D721Med (cell line): ENCODE measurements around the gene PFN4.

Experiments
- DNase-seq: peaks from one replicate; pipeline ENCODE4 v3.0.0; 2011; ENCODE audit warnings: low spot score; ENCODE audit not compliant: insufficient read length
- FAIRE-seq: peaks from 2 replicates; lab custom pipeline; 2011; peaks lifted over from hg19 to GRCh38; lab: Jason Lieb, UNC
- TF ChIP-seq, protein P1 (sequence below): IDR thresholded peaks from 2 replicates; pipeline ENCODE4 v1.5.1; 2012; ENCODE audit warnings: mild to moderate bottlenecking, control low read depth; ENCODE audit not compliant: insufficient read depth; ENCODE audit errors: missing control alignments

Gene PFN4

DNA sequence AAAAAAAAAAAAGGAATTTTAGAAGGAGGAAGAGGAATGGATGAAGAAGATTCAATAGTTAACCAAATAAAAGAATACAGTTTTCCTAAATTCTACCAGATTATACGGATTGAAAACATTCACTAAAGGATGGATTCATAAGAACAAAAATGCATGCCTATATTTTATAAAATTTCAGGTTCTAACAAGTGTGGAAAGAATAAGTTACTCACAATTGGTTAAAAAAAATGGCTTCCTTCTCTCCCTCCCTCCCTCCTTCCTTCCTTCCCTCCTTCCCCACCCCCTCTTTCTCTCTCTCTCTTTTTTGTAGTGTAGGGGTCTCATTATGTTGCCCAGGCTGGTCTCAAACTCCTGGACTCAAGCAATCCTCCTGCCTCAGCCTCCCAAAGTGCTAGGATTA lies 36.9 kb downstream of the PFN4 start:
- DNase-seq (no peak), FAIRE-seq (no peak)
- TF ChIP-seq, protein P1, sequence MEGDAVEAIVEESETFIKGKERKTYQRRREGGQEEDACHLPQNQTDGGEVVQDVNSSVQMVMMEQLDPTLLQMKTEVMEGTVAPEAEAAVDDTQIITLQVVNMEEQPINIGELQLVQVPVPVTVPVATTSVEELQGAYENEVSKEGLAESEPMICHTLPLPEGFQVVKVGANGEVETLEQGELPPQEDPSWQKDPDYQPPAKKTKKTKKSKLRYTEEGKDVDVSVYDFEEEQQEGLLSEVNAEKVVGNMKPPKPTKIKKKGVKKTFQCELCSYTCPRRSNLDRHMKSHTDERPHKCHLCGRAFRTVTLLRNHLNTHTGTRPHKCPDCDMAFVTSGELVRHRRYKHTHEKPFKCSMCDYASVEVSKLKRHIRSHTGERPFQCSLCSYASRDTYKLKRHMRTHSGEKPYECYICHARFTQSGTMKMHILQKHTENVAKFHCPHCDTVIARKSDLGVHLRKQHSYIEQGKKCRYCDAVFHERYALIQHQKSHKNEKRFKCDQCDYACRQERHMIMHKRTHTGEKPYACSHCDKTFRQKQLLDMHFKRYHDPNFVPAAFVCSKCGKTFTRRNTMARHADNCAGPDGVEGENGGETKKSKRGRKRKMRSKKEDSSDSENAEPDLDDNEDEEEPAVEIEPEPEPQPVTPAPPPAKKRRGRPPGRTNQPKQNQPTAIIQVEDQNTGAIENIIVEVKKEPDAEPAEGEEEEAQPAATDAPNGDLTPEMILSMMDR = no peak

DNA sequence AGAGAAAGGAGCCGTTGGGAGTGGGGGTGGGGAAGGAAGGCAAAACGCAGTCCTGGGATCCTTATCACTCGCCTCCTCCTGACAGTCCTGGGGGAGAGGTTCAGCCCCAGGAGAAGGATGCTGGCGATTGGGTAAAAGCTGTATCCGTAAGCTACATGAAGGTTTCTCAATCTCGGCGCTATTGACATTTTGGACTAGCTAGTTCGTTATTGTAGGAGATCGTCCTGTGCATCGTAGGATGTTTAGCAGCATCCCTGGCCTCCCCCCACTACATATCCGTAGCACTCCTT lies 38.0 kb downstream of the PFN4 start:
- no peak for DNase-seq
- TF ChIP-seq, protein P1 = no peak
- FAIRE-seq = no peak

DNA sequence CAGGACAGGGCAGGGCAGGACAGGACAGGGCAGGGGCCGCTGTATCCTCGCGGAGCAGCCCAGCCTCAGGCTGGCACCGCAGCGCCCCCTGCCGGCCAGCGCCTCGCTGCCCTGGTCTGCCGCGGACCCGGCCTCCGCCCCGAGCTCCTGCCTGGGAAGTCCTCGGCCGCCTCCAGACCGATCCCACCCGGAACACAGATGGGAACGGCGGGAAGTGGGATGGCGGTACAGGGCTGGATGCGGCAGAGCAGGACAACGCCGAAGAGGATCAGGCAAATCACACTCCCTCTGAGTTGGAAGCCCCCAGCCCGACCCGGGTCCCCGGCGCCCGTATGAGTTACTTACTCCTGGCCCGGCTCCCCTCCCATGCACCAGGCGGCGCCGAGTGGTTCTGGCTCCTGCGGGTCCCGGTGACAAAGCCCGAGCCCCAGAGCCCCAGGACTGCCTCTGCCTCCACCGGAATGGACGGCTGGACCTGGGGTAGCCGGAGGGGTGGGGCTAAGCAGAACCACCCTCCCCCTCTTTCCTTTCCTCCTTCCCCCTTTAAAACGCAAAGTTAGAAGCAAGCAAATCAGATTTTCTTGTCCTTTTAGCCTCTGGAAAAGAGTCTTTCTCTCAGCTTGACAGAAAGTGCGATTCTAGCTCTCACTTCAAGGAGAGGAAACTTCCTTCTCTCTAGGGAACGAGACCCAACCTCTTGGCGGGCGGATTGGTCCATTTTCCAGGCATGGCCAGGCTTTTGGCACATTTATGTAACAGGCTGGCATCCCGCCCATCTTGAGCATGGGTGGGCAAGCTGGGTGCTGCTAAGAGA lies 38.5 kb downstream of the PFN4 start, which contains the start of gene TP53I3:
Gene TP53I3 (minus strand): TSS at position 449 of the 814 bp plus-strand sequence. CDS start 508 bp downstream, outside the sequence.
- DNase-seq (peak; percentile 82), FAIRE-seq (no peak)
- TF ChIP-seq, protein P1 = peak; percentile 69

DNA sequence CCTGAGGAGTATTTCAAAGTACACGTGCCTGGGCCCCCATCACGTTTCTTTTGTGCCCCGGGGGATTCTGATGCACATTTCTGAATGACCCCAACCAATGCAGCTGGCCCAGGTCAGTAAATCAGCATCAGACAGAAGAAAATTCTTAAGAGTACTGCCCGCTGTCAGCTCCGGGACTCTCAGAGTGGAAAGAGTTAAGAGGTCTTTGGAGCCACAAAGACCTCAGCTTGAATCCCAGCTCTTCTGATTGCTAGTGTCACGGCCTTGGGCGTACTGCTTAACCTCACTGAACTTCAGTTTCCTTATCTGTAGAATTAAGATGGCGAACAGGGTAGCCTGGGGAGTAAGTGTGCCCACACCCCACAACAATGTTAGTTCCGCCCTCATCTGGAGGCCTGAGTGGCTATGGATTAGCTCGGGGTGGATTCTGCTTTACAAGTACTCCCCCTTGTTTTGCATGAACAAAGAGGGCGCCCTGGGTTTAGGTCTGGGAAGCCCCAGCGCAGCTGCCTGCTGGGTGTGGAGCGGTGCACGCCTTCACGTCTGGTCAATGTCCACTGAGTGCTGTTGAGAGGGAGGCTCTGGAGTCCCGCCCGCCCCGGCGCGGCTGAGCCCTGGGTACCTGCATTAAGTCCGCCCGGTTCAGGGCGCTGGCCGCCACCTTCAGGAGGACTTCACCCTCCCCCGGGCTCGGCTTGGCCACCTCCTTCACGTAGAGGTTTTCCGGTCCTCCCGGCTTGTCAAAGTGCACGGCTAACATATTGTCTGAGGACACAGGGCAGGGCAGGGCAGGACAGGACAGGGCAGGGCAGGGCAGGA lies 39.4 kb downstream of the PFN4 start:
- TF ChIP-seq, protein P1 = peak; percentile 8
- FAIRE-seq (no peak), DNase-seq (peak; percentile 66)

DNA sequence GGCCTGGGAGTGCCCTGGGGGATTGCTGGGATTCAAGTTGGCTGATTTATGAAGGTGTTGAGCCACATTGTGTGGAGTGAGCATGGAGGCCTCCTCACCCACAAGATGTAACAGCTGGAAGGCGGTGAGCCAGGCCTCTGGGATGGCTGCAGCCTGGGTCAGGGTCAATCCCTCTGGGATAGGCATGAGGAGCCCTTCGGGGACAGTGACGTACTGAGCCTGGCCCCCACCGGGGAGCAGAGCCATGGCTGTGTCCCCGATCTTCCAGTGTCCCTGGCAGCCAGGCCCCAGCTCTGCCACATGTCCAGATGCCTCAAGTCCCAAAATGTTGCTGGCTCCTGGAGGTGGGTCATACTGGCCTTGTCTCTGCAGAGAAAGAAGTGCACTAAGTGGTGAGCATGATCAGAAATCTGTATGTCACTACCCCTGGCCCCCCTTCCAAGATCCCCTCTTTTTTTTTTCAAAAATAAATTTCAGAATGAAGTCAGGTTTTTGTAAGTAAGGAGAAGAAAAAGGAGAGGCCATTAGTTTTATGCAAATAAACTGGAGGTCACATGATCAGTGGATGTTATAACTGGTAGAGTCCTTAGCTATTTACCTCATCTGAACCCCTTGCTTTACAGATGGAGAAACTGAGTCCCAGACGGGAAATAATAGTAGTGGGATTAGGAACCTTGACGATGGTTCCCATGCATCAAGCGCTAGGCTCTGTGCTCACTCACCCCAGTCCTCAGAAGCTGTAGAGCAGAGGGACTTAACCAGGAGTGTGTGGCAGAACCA lies 40.2 kb downstream of the PFN4 start:
- no peak for FAIRE-seq

DNA sequence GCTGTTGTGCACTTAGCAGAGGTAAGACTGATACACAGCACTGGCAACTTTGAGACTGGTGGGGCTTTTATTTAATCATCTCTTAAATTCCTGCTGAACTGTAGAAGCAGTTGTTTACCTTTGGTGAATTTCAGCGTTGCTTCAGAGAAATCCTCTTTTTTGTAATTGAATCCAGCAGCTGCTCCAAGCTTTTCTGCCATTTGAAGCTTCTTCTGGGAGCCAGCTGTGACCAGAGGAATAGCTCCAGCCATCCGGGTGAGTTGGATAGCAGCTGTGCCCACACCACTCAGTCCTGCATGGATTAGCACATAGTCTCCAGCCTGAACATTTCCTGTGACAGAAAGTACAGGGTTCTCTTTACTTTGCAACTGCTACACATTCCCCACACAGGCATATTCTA lies 42.4 kb downstream of the PFN4 start:
- DNase-seq (no peak), FAIRE-seq (no peak)
- TF ChIP-seq, protein P1 = no peak

More for the DNA sequence above, 40.2 kb downstream of the PFN4 start:
- no peak for DNase-seq
- TF ChIP-seq, protein P1 = no peak
